Mucosa of stomach (tissue), 1 donor: ENCODE measurements around the gene OTOGL.
"Not testable (repeated sequence)": the region's sequence is repeated elsewhere in the genome, so short reads cannot be mapped to it uniquely, and the experiment has no call there.

ENCODE experiments used
- H3K27me3 ChIP-seq: one replicate; pipeline ENCODE4 v1.7.0; 2013; ENCODE audit warnings: mild to moderate bottlenecking, low read length; ENCODE audit not compliant: control insufficient read depth, insufficient read depth
- H3K36me3 ChIP-seq: one replicate; pipeline ENCODE4 v1.7.0; 2013; ENCODE audit warnings: low read length; ENCODE audit not compliant: control insufficient read depth, insufficient read depth
- H3K4me1 ChIP-seq: one replicate; pipeline ENCODE4 v1.7.0; 2013; ENCODE audit warnings: mild to moderate bottlenecking, low read length; ENCODE audit not compliant: control insufficient read depth, insufficient read depth
- H3K4me3 ChIP-seq: one replicate; pipeline ENCODE4 v1.7.0; 2013; ENCODE audit warnings: low read length
- H3K9ac ChIP-seq: one replicate; pipeline ENCODE4 v1.7.0; 2013; ENCODE audit warnings: mild to moderate bottlenecking, low read length, moderate library complexity
- H3K9me3 ChIP-seq: one replicate; pipeline ENCODE4 v1.7.0; 2013; ENCODE audit warnings: mild to moderate bottlenecking, low read length, moderate library complexity; ENCODE audit not compliant: control insufficient read depth
- donor health status: Pancreatic carcinoma.

The OTOGL gene

GRCh38 chr12:80140005-80140404, 40.7 kb downstream of the OTOGL start:
- Histone ChIP-seq H3K27me3 (no peaks in the 10 kb centered on the region), H3K4me3 (no peak overlapping the region), H3K4me1 (no peaks in the 10 kb centered on the region), H3K36me3 (no peaks in the 10 kb centered on the region), H3K9me3 (no peaks in the 10 kb centered on the region), H3K9ac (no peak overlapping the region)

- H3K4me1 ChIP-seq, result no peaks in the 10 kb centered on the region
- H3K36me3 ChIP-seq, result no peaks in the 10 kb centered on the region
- H3K9ac ChIP-seq, result no peak overlapping the region
- H3K27me3 ChIP-seq, result no peaks in the 10 kb centered on the region
- H3K9me3 ChIP-seq, result no peaks in the 10 kb centered on the region
- no peak overlapping the region for H3K4me3 ChIP-seq
Measured at GRCh38 chr12:80142640-80143039, 43.3 kb downstream of the OTOGL start.

- Histone ChIP-seq H3K9ac (no peak overlapping the region), H3K4me1 (no peaks in the 10 kb centered on the region), H3K9me3 (no peaks in the 10 kb centered on the region), H3K27me3 (no peaks in the 10 kb centered on the region), H3K36me3 (no peaks in the 10 kb centered on the region), H3K4me3 (no peak overlapping the region)
Measured at GRCh38 chr12:80143537-80143936, 44.2 kb downstream of the OTOGL start.

GRCh38 chr12:80149547-80150313, 50.4 kb downstream of the OTOGL start:
- not testable (repeated sequence) for H3K27me3 ChIP-seq, H3K9ac ChIP-seq, H3K4me3 ChIP-seq, H3K9me3 ChIP-seq, H3K4me1 ChIP-seq, H3K36me3 ChIP-seq

- Histone ChIP-seq H3K27me3 (no peaks in the 10 kb centered on the region), H3K9ac (no peak overlapping the region), H3K4me1 (no peaks in the 10 kb centered on the region), H3K9me3 (no peaks in the 10 kb centered on the region), H3K36me3 (no peaks in the 10 kb centered on the region), H3K4me3 (no peak overlapping the region)
Measured at GRCh38 chr12:80151131-80151530, 51.8 kb downstream of the OTOGL start.

GRCh38 chr12:80154261-80154660, 54.9 kb downstream of the OTOGL start:
- Histone ChIP-seq H3K4me3 (no peak overlapping the region), H3K36me3 (no peaks in the 10 kb centered on the region), H3K27me3 (no peaks in the 10 kb centered on the region), H3K4me1 (no peaks in the 10 kb centered on the region), H3K9me3 (no peaks in the 10 kb centered on the region), H3K9ac (no peak overlapping the region)

GRCh38 chr12:80156306-80156705, 57.0 kb downstream of the OTOGL start:
- no peak overlapping the region for H3K9ac ChIP-seq

DNA sequence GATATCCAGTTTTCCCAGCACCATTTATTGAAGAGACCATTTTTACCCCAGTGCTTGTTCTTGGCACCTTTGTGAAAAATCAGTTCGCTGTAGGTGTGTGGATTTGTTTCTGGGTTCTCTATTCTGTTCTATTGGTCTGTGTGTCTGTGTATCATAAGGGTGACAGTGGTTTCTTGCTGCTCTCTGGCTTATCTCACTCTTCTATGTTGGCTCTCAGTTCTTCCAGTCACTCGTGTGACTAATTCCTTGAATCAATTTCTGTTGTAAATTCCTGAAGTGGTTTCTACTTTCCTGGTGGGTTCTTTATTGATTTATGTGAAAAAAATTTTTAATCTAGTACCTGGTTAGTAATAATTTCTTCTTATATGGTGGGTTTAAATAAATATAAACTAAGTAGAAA, 58.3 kb downstream of the OTOGL start:
- H3K27me3 ChIP-seq, result no peaks in the 10 kb centered on the region

More at GRCh38 chr12:80156306-80156705, 57.0 kb downstream of the OTOGL start:
- no peak overlapping the region for H3K4me3 ChIP-seq
- no peaks in the 10 kb centered on the region for H3K36me3 ChIP-seq
- no peaks in the 10 kb centered on the region for H3K4me1 ChIP-seq
- no peaks in the 10 kb centered on the region for H3K9me3 ChIP-seq
- H3K27me3 ChIP-seq, result no peaks in the 10 kb centered on the region

DNA sequence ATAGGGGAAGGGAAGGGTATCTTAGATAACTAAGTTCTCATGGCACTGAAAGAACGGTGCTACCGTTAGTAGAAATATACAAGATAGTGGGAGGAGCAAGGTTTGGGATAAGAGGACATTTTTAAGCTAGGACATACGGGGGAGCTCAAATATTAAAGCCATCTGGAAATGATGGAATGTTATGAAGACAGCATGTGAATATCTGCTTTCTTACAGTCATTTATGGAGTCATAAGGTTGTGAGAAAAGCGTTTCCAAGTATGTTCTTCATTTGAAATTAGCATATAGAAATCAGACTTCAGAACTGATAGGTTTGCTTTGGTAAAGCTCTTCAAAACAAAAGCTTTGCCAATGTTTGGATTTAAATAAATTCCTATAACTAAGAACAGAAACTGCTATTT, 62.3 kb downstream of the OTOGL start:
- no peaks in the 10 kb centered on the region for H3K4me1 ChIP-seq
- H3K4me3 ChIP-seq, result no peak overlapping the region
- H3K9ac ChIP-seq, result no peak overlapping the region
- no peaks in the 10 kb centered on the region for H3K36me3 ChIP-seq
- no peaks in the 10 kb centered on the region for H3K9me3 ChIP-seq
- no peaks in the 10 kb centered on the region for H3K27me3 ChIP-seq

More for the DNA sequence above, 58.3 kb downstream of the OTOGL start:
- no peak overlapping the region for H3K9ac ChIP-seq
- no peaks in the 10 kb centered on the region for H3K4me1 ChIP-seq
- no peak overlapping the region for H3K4me3 ChIP-seq
- no peaks in the 10 kb centered on the region for H3K9me3 ChIP-seq
- no peaks in the 10 kb centered on the region for H3K36me3 ChIP-seq

- Histone ChIP-seq H3K9me3 (no peaks in the 10 kb centered on the region), H3K27me3 (no peaks in the 10 kb centered on the region), H3K4me3 (no peak overlapping the region), H3K4me1 (no peaks in the 10 kb centered on the region), H3K9ac (no peak overlapping the region), H3K36me3 (no peaks in the 10 kb centered on the region)
Measured at GRCh38 chr12:80162177-80162576, 62.8 kb downstream of the OTOGL start.

GRCh38 chr12:80165746-80166145, 66.4 kb downstream of the OTOGL start:
- Histone ChIP-seq H3K9ac (no peak overlapping the region), H3K36me3 (no peaks in the 10 kb centered on the region), H3K4me1 (no peaks in the 10 kb centered on the region), H3K4me3 (no peak overlapping the region), H3K27me3 (no peaks in the 10 kb centered on the region), H3K9me3 (no peaks in the 10 kb centered on the region)

DNA sequence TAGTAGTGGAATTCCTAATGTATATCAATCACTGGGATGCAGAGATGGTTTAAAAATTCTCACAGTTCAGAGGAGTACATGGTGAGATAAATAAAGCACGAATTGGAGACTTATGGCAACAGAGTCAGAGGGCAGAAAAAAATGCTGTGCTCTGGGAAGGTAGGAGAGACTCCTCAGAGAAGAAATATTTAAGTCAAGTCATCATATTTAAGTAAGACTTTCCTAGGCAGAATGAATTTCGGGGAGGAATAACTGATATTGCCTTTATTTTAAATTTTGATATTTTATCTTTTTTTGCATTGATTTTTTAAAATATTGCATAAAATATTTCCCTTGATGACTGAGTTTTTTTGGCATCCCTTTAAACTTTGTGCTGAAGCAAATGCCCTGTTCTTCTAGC, 67.4 kb downstream of the OTOGL start:
- Histone ChIP-seq H3K36me3 (no peaks in the 10 kb centered on the region), H3K4me3 (no peak overlapping the region), H3K4me1 (no peaks in the 10 kb centered on the region), H3K9me3 (no peaks in the 10 kb centered on the region), H3K27me3 (no peaks in the 10 kb centered on the region), H3K9ac (no peak overlapping the region)

- no peak overlapping the region for H3K4me3 ChIP-seq
- H3K4me1 ChIP-seq, result no peaks in the 10 kb centered on the region
- no peaks in the 10 kb centered on the region for H3K27me3 ChIP-seq
- no peak overlapping the region for H3K9ac ChIP-seq
- no peaks in the 10 kb centered on the region for H3K36me3 ChIP-seq
- no peaks in the 10 kb centered on the region for H3K9me3 ChIP-seq
Measured at GRCh38 chr12:80168936-80169335, 69.6 kb downstream of the OTOGL start.
